ENCODE data around the gene TMEM163.
"Not testable (repeated sequence)": the region's sequence is repeated elsewhere in the genome, so short reads cannot be mapped to it uniquely, and the experiment has no call there.

TMEM163 gene

DNA sequence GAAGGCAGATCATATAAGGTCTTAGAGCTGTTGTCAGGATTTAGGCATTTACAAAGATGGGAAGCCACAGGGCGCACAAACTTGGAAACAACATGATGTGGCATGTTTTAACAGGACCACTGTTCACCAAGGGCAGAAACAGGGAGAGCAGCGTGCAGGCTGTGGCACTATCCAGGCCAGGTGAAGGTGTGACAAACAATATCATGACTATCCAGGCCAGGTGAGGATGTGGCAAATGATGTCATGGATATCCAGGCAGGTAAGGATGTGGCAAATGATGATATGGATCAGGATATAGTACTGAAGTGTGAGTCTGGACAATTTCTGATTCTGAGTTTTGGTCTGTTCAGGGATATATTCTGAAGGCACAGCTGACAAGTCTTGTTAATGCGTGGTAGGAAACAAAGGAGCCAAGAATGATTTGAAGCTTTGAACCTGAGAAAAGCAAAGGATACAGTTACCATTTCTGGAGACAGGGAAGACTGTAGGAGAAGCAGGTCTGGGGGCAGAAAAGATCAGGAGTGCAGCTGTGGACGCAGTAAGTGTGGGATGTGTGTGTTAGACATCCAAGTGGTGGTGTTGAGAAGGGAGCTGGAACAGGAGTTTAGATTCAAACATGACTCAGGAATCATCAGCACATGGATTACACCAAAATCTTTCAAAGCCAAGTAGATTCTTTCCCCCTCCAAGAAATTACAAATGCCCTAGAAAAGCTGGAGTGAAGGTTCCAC is 205.9 kb downstream of the TMEM163 start:
- DNase-seq = no peak

DNA sequence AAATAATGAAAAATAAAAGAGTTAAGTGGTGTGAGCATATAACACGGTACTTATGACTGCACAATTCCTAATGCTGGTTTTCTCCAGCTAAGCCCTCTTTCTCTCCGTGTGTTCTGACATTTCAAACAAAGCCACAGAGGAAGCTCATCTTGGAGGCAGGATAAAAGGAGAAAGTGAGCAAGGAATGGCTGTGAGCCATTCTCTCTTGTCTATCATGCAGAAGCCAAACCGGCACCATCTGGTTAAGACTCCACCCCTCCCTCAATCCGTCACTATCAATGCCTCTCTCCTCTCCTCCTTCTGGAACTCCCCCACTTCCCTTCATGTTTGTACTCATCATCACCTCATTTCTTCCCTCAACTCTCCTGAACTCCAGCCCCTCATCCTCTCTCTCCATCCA is 210.4 kb downstream of the TMEM163 start:
- no peak for DNase-seq

DNA sequence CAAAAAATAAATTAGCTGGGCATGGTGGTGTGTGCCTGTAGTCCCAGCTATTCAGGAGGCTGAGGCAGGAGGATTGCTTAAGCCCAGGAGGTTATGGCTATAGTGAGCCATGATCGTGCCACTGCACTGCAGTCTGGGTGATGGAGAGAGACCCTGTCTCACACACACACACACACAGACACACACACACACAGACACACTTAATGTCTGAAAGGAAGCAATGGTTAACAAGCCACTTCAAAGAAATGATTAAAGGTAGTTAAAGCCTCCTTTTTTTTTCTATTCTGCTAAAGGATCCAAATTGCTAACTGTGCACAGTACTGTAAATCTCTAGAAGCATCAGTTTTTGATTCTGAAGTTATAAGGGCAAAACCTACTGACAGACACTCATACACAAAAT is 211.1 kb downstream of the TMEM163 start:
- no peak for DNase-seq

DNA sequence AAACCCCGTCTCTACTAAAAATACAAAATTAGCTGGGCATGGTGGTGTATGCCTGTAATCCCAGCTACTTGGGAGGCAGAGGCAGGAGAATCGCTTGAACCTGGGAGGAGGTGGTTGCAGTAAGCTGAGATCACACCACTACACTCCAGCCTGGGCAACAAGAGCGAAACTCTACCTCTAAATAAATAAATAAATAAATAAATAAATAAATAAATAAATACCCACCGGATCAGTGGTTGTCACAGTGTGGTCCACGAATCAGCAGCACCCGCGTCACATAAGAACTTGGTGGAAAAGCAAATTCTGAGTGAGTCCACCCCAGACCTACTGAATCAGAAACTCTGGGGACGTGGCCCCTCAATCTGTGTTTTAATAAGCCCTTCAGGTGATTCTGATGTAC is 211.6 kb downstream of the TMEM163 start:
- not testable (repeated sequence) for DNase-seq

DNA sequence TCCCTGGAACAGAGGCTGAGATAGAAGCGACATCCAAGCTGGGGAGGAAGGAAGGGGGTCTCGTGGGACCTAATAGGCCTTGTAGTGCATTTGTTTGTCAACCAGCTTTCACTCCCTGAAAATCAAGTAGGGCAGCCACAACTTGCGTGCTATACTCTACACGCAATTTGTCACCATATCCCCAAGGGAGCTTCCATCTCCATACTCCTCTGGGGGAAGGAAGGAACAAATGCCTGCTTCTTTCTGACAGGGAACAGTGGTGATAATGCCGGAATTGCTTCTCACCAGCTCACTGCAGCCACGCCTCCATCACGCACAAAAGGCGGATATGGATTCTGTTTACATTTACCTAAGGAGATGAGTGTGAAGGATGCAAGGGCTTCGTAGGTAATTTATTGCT is 213.4 kb downstream of the TMEM163 start:
- DNase-seq = no peak

DNA sequence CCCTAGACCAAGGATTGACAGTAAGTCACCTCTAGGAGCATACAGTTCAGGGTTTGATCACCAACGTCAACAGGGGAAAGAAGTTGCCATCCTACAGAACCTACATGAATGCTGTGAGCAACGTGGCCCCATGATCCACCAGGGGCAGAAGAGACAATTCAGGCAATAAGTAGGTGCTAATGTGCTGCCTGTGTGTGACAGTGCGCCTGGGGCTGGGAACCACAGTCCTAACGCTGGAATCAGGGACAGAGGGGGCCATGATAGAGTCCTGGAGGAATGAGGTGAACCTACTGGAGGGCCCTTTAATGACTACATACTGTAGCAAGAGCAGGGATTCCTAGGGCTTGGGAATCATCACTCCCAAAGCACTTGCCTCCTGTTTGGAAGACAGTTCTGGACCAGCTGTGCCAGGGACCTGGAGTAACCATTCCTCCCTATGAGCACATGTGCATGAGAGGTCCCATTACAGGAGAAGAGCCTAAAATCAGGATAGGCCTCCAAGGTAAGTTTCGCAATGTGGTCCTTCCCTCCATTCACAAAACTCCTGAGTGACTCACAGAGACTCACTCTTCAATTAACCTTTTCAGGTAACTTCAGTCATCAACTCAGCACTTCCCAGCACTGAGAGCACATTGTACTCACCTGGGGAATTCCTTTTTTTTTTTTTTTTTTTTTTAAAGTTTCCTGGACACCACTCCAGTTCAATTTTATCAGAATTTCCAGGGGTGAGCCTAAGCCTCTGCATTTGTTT is 214.0 kb downstream of the TMEM163 start:
- no peak for DNase-seq

DNA sequence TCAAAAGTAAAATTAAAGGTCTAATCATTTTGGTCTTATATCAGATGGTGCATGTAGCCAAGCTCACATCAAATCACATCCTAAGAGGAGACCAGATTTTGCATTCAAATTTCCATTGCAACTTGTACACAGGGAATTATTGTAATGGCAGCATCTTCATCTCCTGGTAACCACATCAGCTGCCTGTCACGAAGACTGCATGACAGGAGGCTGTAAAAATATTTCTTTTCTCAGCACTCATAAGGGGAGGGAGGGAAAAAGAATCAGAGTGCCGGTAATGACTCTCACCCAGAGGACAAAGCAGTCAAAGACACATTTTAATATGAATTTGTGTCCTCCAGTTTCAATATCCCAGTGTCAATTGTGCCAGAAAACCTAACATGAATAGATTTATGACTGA is 216.7 kb downstream of the TMEM163 start:
- DNase-seq = no peak

DNA sequence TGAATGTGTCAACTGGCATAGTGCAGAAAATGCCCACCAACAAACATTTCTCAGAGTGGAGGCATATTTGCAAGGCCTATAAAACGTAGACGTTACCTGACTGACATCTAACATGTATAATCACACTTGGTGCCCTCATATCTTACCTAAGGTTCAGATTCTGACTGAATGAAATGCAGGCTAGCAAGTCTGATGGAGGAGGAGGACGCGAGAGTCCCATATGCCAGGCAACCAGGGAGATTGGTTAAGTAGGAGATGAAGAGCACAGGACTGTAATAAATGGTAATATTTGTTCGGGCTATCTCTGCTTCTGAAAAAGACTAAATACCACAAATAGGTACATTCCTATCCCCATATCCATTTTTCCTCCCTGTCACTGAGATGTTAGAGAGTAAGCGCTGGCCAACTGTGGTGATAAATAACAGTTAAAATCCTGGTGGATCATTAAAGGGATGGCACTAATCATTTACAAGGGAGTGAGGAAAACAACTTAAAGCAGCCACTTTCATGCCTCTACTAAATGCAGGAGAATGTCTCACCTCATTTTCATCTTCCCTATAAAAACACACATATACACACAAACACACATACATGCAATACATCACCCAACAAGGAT is 217.2 kb downstream of the TMEM163 start:
- no peak for DNase-seq

DNA sequence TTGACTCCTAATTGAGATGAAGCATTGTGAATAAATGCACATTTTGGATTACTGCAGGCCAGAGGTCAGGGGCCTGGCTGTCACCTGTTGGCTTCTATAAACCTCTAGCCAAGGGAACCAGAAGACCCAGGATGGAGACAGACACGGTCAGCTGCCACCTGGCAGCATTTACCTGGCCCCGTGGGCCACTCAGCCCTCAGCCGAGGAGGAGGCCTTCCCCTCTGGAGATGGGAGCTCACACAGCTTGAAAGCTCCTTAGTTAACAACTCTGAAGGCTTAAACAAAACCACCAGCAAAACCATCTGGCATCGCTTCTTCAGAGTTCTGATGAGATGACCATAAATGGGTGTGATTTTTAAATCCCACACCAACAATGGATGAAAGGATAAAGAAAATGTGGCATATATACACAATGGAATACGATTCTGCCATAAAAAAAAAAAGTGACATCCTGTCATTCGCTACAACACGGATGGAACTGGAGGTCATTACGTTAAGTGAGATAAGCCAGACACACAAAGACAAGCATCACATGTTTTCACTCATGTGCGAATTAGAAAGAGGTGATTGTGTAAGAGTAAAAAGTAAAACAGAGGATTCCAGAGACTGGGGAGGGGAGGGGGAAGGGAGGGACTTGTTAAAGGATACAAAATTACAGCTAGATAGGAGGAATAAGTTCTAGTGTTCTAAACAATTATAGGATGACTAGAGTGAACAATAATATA is 218.4 kb downstream of the TMEM163 start:
- DNase-seq = no peak

DNA sequence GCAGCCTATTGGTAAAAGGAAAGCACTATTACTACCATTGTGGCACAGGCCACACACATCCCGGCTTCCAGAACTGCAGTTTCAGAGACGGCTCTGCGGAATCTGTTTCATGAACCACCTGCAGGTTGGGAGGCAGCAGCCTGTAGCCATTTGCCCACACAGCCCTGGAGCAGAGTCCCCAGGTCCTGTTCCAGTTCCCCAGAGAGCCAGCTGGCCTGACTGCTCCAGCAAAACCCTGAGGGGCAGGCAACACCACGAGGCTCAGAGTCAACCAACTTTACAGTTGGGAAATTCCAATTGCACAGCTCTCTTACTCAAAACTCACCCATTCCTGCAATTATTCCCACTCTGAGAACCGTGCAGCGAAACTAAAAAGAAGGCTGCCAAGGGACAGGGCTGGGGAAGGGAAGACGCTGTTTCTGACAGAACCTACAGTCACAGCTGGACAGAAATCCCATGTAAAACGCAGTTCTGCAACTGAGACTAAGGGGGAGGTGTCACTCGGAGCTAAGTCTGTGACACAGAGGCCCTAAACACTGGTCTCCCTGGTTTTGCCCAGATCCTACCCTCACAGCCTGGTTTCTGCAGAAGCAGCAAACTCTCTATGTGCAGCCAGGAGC is 219.4 kb downstream of the TMEM163 start:
- DNase-seq = no peak

DNA sequence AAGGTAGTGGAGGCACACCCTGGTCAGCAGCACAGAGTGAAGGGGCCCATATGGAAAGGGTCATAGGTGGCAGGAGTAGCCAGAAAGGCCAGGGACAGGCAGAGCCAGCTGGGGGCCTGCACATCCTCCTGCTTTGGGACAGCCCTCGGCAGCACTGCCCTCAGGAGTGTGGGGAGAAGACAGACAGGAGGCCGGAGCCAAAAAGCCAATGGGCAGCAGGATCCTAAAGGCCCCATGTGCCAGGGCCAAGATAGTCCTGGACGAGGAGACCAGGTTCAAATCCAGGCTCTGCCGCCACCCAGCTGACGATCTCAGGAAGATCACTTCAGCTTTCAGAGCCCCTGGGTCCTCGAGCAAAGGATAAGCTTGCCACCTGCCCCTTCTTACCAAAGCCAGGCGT is 220.1 kb downstream of the TMEM163 start:
- no peak for DNase-seq

DNA sequence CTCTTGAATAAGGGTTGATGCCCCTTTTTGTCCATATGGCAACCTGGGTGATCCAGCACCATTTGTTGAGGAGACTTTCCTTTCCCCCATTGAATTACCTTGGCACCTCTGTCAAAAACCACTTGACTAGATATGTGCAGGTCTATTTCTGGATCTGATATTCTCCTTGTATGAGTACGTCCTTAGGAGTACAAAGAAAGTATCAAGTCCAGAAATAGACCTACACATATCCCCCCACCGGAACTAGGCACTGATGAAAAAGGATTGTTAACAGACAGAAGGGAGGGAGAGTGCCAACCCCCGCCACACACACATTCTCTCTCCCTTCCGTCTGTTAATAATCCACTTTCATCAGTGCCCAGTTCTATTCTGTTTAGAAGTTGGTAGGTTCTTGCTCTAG is 225.0 kb downstream of the TMEM163 start:
- DNase-seq = no peak

DNA sequence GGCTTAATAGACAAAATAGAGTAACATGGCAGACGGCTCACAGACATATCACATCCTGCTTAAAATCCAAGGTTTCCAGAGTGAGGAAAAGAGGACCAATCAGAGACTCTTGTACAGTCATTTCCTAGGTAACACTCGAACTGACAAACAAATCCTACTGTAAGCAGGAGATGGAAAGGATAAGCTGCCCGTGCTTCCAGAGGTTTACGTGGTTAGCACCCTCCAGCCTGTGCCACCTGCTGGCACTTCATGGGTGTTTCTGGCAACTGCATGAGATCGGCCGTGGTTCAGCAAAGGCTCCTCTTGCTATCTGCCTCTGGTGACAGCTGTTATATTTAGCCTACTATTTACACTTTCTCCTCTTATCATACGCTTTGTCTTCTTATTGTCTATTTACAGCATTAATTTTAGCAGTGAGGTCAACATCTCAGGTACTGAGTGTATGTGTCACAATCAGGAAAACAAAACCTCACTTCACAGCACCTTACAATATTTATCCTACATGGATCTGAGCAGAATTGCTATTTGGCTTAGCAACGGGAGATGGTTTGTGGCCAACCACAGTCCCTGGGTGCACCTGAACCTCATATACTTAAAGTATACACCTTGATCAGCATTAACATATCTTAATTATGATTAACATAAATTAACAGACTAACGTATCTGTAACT is 226.9 kb downstream of the TMEM163 start:
- no peak for DNase-seq

DNA sequence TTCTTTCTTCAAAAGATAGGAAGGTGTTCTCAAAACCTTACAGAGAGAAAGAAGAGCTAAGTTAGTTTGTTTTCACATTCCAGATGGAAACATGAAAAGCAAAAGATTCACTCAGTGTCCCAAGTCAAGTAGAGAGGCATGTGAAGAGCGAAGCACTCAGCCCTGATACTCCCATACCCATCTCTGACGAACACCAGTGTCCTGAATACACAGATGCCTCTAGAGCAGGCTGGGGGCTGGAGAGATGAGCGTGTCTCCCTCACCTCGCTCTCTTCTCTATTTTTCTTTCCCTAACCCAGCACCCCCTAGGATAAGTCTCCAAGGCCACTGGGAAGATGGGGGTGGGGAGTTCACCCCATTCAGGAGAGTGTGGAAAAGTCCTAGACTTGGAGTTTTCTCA is 227.8 kb downstream of the TMEM163 start:
- DNase-seq = no peak

DNA sequence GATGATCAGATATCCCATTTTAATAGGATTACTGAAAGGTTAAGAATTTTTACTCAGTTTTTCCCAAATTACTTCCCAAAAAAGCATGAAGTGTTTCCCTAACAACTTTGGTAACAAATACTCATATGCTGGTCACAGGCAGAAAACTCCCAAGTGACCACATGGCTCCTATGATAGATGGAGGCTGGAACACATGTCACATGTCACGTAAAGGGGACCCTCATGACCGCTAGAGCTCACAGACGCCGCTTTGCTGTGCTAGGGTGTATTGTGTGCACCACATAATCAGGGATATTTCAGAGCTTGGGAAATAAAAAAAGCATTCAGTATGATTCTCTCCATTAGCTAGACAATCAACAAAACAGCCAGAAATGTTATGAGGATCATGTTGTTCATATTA is 228.2 kb downstream of the TMEM163 start:
- no peak for DNase-seq

DNA sequence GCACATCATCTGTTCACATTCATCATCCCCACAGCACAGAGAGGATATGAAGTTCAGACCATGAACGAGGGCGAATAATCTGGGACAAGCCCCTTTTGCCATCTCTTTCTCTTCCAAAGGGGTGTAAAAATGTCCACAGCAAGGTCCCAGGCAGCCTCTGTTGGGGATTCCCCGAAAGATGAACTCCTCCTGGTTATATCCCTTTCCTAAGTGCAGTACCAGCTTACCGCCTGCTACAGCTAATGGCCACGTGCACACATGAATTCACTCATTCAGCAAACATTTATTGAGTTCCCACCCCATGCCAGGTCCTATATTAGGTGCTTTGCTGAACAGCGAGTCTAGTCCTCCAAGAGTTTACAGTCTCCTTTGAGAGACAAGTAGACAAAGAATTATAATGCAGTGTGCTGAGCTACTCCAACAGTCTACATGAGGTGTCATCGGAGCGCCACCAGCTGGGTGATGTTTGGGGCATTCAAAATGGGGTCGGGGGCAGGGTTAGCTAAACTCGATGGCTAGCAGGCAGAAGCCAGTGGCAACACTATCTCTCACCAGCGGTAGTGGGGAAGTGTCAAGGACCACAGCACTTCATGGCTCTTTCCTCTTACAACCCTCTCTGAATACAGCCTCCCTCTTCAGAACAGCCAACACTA is 228.9 kb downstream of the TMEM163 start:
- DNase-seq = no peak

DNA sequence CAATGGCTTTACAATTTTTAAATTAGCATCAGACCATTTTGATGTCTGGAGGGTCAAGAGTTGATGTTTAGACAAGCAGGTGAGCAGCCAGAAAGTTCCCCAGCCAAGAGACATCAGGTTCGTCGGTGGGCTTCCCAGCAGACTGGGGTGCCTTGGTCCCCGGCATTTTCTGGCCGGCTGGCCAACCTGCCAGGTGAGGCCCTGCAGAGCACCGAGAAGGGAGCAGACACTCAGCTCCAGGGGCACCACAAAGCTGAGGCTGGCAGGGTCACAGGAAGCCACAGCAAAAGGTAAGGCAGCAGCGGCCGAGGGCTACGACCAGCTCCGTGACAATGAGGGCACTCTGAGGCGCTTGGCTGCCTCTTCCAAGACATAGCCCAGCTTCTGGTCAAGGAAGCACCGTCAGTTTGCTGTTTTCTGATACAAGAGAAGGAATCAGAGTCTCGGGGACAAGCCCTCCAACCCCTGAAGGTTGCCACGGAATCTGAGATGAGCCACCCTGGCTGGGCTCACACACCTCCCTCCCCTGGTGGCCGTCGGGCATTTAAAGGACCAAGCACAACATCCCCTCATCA is 235.9 kb downstream of the TMEM163 start:
- no peak for DNase-seq

DNA sequence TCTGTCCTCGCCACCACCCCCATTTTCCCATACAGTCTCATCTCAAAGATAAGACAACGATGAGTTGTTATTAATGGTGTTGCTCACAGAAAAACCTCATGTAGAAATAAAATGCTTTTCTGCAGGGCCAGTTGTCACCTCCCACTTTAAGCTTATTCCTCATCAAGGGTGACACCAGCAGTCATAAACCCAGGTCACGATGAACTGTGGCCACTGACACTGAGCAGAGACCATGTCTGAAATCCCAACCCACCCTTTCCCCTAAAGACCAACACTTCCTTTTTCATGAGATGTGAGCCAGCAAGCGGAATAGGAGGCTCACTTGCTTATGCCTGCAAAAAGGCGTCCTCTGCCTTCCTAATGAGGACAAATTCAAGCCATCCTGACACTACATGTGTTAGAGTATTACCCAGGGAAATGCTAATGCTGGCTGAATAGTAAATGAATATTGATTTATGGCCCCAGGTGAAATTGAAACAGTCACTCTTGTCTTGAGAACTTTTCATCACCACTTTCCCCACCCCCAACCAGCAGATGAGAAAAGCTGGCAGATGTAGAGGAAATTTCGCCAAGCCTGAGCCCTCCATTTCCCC is 236.6 kb downstream of the TMEM163 start:
- no peak for DNase-seq

DNA sequence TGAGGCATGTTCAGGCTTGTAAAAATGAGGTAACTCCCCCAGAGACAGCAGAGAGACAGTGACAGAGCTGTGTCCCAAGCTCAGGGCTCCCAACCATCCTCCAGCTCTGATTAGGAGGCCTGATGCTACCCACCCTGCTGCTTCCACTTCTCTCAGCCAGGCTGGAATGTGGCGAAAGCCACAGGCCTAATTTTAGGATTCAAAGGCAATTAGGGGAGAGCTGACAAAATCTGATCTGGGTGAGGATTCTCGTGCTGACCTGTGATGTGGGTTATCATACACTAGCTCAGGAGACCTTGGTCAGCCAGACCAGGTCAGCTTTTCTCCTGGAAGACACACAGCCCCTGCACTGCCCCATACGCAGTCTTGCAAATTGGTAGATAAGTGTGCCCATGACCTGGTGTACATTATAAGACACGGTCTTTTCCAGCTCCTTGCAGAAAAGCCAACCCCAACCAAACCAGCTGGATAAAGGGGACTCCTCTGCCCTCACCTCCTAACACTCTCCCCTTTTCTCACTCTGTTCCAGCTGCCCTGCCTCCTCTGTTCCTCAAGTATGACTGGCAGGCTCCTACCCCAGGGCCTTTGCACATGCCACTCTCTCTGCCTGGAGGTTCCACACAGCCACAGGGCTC is 239.0 kb downstream of the TMEM163 start:
- DNase-seq = no peak

DNA sequence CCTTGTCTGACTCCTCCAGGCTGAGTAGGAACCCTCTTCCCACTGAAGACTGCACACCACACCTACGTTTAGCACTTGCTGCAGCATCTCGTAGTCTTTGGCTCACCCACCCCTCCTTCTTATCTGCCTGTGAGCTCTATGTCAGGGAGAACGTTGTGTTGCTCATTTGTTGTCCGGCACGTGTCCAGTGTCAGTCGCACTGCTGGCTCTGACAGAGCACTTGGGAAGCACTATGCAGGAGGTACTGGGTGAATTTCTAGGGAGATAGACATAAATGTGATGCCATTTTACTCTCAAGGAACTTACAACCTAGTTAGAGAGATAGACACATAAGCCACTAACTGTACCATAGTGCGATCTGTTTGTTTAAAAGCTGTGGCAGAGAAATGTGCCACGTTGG is 241.8 kb downstream of the TMEM163 start:
- not testable (repeated sequence) for DNase-seq
